WTC11 (cell line): ENCODE data around the gene POLD4. TPM values are rescaled to one million over a fixed set of nuclear protein-coding genes. Genes with fewer than 3 reads are reported as not detected.
A peak's percentile ranks its signal among the peaks of the same experiment; 100 is the strongest.

Experiments
- ATAC-seq: fragments of 200-7000 bp; cut with Tn5 transposase; 2 replicates; pipeline ENCODE4 v1.10.0; 2021; ENCODE audit warnings: mild to moderate bottlenecking, moderate library complexity
- CTCF ChIA-PET: fragments of 300-600 bp; sonication (Branson Sonifier 250); formaldehyde crosslinking; loops from one replicate; lab custom pipeline; 2021; ENCODE audit warnings: antibody characterized with exemption; lab: Charles Lee
- POLR2A ChIA-PET: fragments of 350-600 bp; sonication (Branson Sonifier 250); formaldehyde crosslinking; loops from one replicate; lab custom pipeline; 2021; ENCODE audit warnings: antibody characterized with exemption; lab: Charles Lee
- DNase-seq: peaks from one replicate; pipeline ENCODE4 v3.0.0; 2021; ENCODE audit warnings: low spot score
- H3K27ac Mint-ChIP-seq: 2 replicates; pipeline ENCODE4 v1.8.0; 2021; ENCODE audit warnings: mixed read lengths
- H3K27me3 Mint-ChIP-seq: 2 replicates; pipeline ENCODE4 v1.8.0; 2021; ENCODE audit warnings: low read depth, mild to moderate bottlenecking, moderate library complexity, mixed read lengths
- H3K36me3 Mint-ChIP-seq: 2 replicates; pipeline ENCODE4 v1.8.0; 2021; ENCODE audit warnings: mixed read lengths
- H3K4me1 Mint-ChIP-seq: 2 replicates; pipeline ENCODE4 v1.8.0; 2022; ENCODE audit warnings: mixed read lengths
- H3K4me3 Mint-ChIP-seq: 2 replicates; pipeline ENCODE4 v1.8.0; 2021; ENCODE audit warnings: mild to moderate bottlenecking, moderate library complexity, mixed read lengths
- H3K9me3 Mint-ChIP-seq: 2 replicates; pipeline ENCODE4 v1.8.0; 2021; ENCODE audit warnings: mixed read lengths
- CBFB ChIP-seq: sonication (generic); formaldehyde crosslinking; IDR thresholded peaks from 2 replicates; pipeline ENCODE4 v1.8.1; 2022; ENCODE audit warnings: mild to moderate bottlenecking, low read depth, missing genetic modification reagents
- CTCF ChIP-seq: fragments of 200-600 bp; IDR thresholded peaks from 2 replicates; pipeline ENCODE4 v1.8.0; 2022; ENCODE audit warnings: antibody characterized with exemption
- ETV6 ChIP-seq: sonication (generic); formaldehyde crosslinking; IDR thresholded peaks from 2 replicates; pipeline ENCODE4 v1.8.1; 2022; ENCODE audit warnings: mild to moderate bottlenecking, missing genetic modification reagents
- FOXK1 ChIP-seq: sonication (generic); formaldehyde crosslinking; IDR thresholded peaks from 2 replicates; pipeline ENCODE4 v1.8.0; 2022; ENCODE audit warnings: mild to moderate bottlenecking, moderate library complexity, missing genetic modification reagents
- FOXP4 ChIP-seq: sonication (generic); formaldehyde crosslinking; IDR thresholded peaks from 2 replicates; pipeline ENCODE4 v1.8.0; 2022; ENCODE audit warnings: mild to moderate bottlenecking, missing genetic modification reagents
- GRHL2 ChIP-seq: fragments of 250-450 bp; sonication (Bioruptor Pico); IDR thresholded peaks from 2 replicates; pipeline ENCODE4 v1.8.0; 2022; ENCODE audit warnings: mild to moderate bottlenecking, moderate library complexity; ENCODE audit not compliant: insufficient replicate concordance, severe bottlenecking
- HMGXB4 ChIP-seq: sonication (generic); formaldehyde crosslinking; IDR thresholded peaks from 2 replicates; pipeline ENCODE4 v1.8.1; 2023; ENCODE audit warnings: mild to moderate bottlenecking, moderate library complexity, missing genetic modification reagents
- MYBL2 ChIP-seq: sonication (generic); formaldehyde crosslinking; IDR thresholded peaks from 2 replicates; pipeline ENCODE4 v1.8.1; 2023; ENCODE audit warnings: mild to moderate bottlenecking, moderate library complexity, missing genetic modification reagents
- NFE2L1 ChIP-seq: sonication (generic); formaldehyde crosslinking; IDR thresholded peaks from 2 replicates; pipeline ENCODE4 v1.8.1; 2023; ENCODE audit warnings: missing genetic modification reagents
- NR1H2 ChIP-seq: sonication (generic); formaldehyde crosslinking; IDR thresholded peaks from 2 replicates; pipeline ENCODE4 v1.9.0; 2021; ENCODE audit warnings: mild to moderate bottlenecking, moderate library complexity, missing genetic modification reagents
- PRRX2 ChIP-seq: fragments of 250-450 bp; sonication (Bioruptor Pico); IDR thresholded peaks from 2 replicates; pipeline ENCODE4 v1.8.0; 2021; ENCODE audit warnings: mild to moderate bottlenecking
- RORB ChIP-seq: fragments of 250-450 bp; sonication (Bioruptor Pico); IDR thresholded peaks from 2 replicates; pipeline ENCODE4 v1.9.0; 2021; ENCODE audit warnings: mild to moderate bottlenecking
- STAT6 ChIP-seq: sonication (generic); formaldehyde crosslinking; conservative IDR thresholded peaks from 2 replicates; pipeline ENCODE4 v1.8.1; 2023; ENCODE audit warnings: mild to moderate bottlenecking, low read depth, missing genetic modification reagents, moderate library complexity
- USF1 ChIP-seq: sonication (generic); formaldehyde crosslinking; IDR thresholded peaks from 2 replicates; pipeline ENCODE4 v1.8.0; 2022; ENCODE audit warnings: mild to moderate bottlenecking, missing genetic modification reagents
- ZNF423 ChIP-seq: fragments of 250-450 bp; sonication (Bioruptor Pico); IDR thresholded peaks from 2 replicates; pipeline ENCODE4 v2.1.2; 2022; ENCODE audit warnings: mild to moderate bottlenecking, moderate library complexity
- total RNA-seq: library from RNA; stranded (reverse); gene quantifications from 3 replicates; pipeline ENCODE4 v1.2.3, GENCODE V29; 2021

POLD4 gene
- total RNA-seq, 1 experiment from 2014 or later: 30.3 TPM

GRCh38 chr11:67373648-67374570 lies 20.6 kb upstream of the POLD4 start:
- H3K4me3 Mint-ChIP-seq: peak overlapping the region; percentile 88
- no peaks in the 10 kb centered on the region for H3K9me3 Mint-ChIP-seq
- ChIA-PET POLR2A (interaction anchor here (0.5 to 1.3 kb wide), 11 partner anchors 8 to 225 kb away, joined by 3 to 6 read pairs (median 5); partner anchors contain the start of genes POLD4, PPP1CA and RAD9A), CTCF (interaction anchor here (0.5 to 25.7 kb wide), 24 partner anchors 7 to 1786 kb away, joined by 3 to 842 read pairs (median 5); partner anchors contain the start of genes ANKRD13D, POLD4, PPP1CA and RAD9A)
- DNase-seq (peak; percentile 77), ATAC-seq (peak; percentile 6)
- H3K36me3 Mint-ChIP-seq: no peaks in the 10 kb centered on the region
- peaks cover 46% of the 10 kb centered on the region for H3K4me1 Mint-ChIP-seq
- TF ChIP-seq NR1H2 (CRISPR knock-in tag): no peak
- TF ChIP-seq ZNF423: peak; percentile 40; the same call in 1 of the 2 replicates
- peak; percentile 32; the same call in 1 of the 2 replicates for TF ChIP-seq CTCF
- TF ChIP-seq RORB (CRISPR knock-in tag): no peak
- TF ChIP-seq FOXK1 (CRISPR knock-in tag): 0 out of 2 replicates have a peak, but pooled peaks have one; percentile 20
- TF ChIP-seq NFE2L1 (CRISPR knock-in tag): 0 out of 2 replicates have a peak, but pooled peaks have one; percentile 15
- no peak for TF ChIP-seq ETV6
- H3K27me3 Mint-ChIP-seq: peaks cover 84% of the 10 kb centered on the region
- H3K27ac Mint-ChIP-seq: no peak overlapping the region

GRCh38 chr11:67372993-67373647 lies 19.8 kb upstream of the POLD4 start, which contains the start of gene CLCF1:
Gene CLCF1, minus strand, starts transcription at chr11:67373598. Its CDS starts 59 bp downstream, at chr11:67373539.
- CTCF ChIA-PET: interaction anchor here (0.6 to 25.7 kb wide), 18 partner anchors 8 to 1785 kb away, joined by 3 to 842 read pairs (median 6); partner anchors contain the start of genes ANKRD13D, POLD4, PPP1CA and TMEM134
- Mint-ChIP-seq H3K9me3 (no peaks in the 10 kb centered on the region), H3K36me3 (no peaks in the 10 kb centered on the region), H3K27ac (no peak within 1 kb of the TSS), H3K4me1 (peaks cover 46% of the 10 kb centered on the region), H3K4me3 (peak within 1 kb of the TSS; percentile 88), H3K27me3 (peaks cover 85% of the 10 kb centered on the region)
- DNase-seq (peak; percentile 68), ATAC-seq (peak; percentile 15)
- POLR2A ChIA-PET: interaction anchor here (0.6 to 1.3 kb wide), 6 partner anchors 14 to 226 kb away, joined by 3 to 6 read pairs (median 5); partner anchors contain the start of genes POLD4 and RAD9A
- TF ChIP-seq FOXP4 (CRISPR knock-in tag) (0 out of 2 replicates have a peak, but pooled peaks have one; percentile 15), CBFB (CRISPR knock-in tag) (no peak), USF1 (CRISPR knock-in tag) (no peak), GRHL2 (no peak), PRRX2 (CRISPR knock-in tag) (no peak), HMGXB4 (CRISPR knock-in tag) (peak; percentile 63; the same call in 1 of the 2 replicates), ZNF423 (peak; percentile 19; the same call in 1 of the 2 replicates), STAT6 (CRISPR knock-in tag) (no peak), MYBL2 (CRISPR knock-in tag) (no peak)
